GM12878 (cell line): ENCODE measurements around the gene LRRN4CL. TPM values are rescaled to one million over a fixed set of nuclear protein-coding genes. Genes with fewer than 3 reads are reported as not detected.

Experiments used
- ATF7 ChIP-seq: fragments of 450-650 bp; IDR thresholded peaks from 2 replicates; pipeline ENCODE4 v1.6.1; 2016; ENCODE audit warnings: low read depth, mild to moderate bottlenecking
- NFIC ChIP-seq: IDR thresholded peaks from 2 replicates; pipeline ENCODE4 v1.6.1; 2012; ENCODE audit warnings: low read depth, mild to moderate bottlenecking, inconsistent platforms, low read length, moderate library complexity
- PAX8 ChIP-seq: fragments of 450-650 bp; IDR thresholded peaks from 2 replicates; pipeline ENCODE4 v1.6.1; 2017; ENCODE audit warnings: mild to moderate bottlenecking, moderate library complexity
- RAD21 ChIP-seq: IDR thresholded peaks from 2 replicates; pipeline ENCODE4 v1.6.1; 2011; ENCODE audit warnings: mild to moderate bottlenecking, low read depth, low read length, moderate library complexity; ENCODE audit not compliant: insufficient read depth
- RB1 ChIP-seq: fragments of 450-650 bp; formaldehyde crosslinking; IDR thresholded peaks from 2 replicates; pipeline ENCODE4 v1.6.1; 2017; ENCODE audit warnings: mild to moderate bottlenecking, borderline replicate concordance
- RELA ChIP-seq: fragments of 450-650 bp; IDR thresholded peaks from 2 replicates; pipeline ENCODE4 v1.8.0; 2014; ENCODE audit warnings: borderline replicate concordance; ENCODE audit not compliant: partially characterized antibody
- RELB ChIP-seq: fragments of 450-650 bp; IDR thresholded peaks from 2 replicates; pipeline ENCODE4 v1.6.1; 2017; ENCODE audit warnings: low read depth, mild to moderate bottlenecking, moderate library complexity
- USF2 ChIP-seq: IDR thresholded peaks from 2 replicates; pipeline ENCODE4 v1.6.1; 2011; ENCODE audit warnings: low read depth, low read length, improper control_type of control experiment, borderline replicate concordance
- polyA plus RNA-seq, 11 experiments: library from polyadenylated mRNA; depleted of rRNA in 4 of 11; unstranded in 6 of 11; stranded (reverse) in 5 of 11; fragments of >200 nt; fragmentation: Nextera tagmentation in 4 of 11; fragmentation: Illumina TruSeq in 1 of 11; extraction: Ambion mirVana in 4 of 11; extraction: Trizol in 1 of 11; gene quantifications; 1 replicate in 1 of 11; 2 replicates in 10 of 11; pipeline versions ENCODE4 v1.2.1 to v1.2.3, GENCODE V29; 2011 to 2016; ENCODE audit warnings: inconsistent platforms in 2 of 11, missing spikeins in 2 of 11, low read depth in 1 of 11
- total RNA-seq, 4 experiments: library from RNA; depleted of rRNA in 3 of 4; stranded (reverse); fragments of >200 nt in 3 of 4; fragmentation: Illumina TruSeq in 1 of 4; extraction: Trizol in 1 of 4; gene quantifications; 2 replicates each; pipeline versions ENCODE4 v1.2.1 to v1.2.3, GENCODE V29; 2013 to 2021
- TF ChIP-seq, protein P1 (sequence below): IDR thresholded peaks from 2 replicates; pipeline ENCODE4 v1.6.1; 2012; ENCODE audit warnings: improper control_type of control experiment, low read depth, low read length; ENCODE audit not compliant: insufficient replicate concordance
- TF ChIP-seq, protein P2 (sequence below): fragments of 450-650 bp; IDR thresholded peaks from 2 replicates; pipeline ENCODE4 v1.6.1; 2018; ENCODE audit warnings: mild to moderate bottlenecking, low read depth, moderate library complexity; ENCODE audit not compliant: partially characterized antibody
- TF ChIP-seq, protein P3 (sequence below), 3 experiments: IDR thresholded peaks in 2 of 3; conservative IDR thresholded peaks in 1 of 3; 2 replicates each; pipeline ENCODE4 v1.5.1; 2011; ENCODE audit warnings: low read depth in 3 of 3, low read length in 3 of 3, mild to moderate bottlenecking in 3 of 3, control low read depth in 2 of 3, moderate library complexity in 2 of 3, inconsistent platforms in 1 of 3, mixed read lengths in 1 of 3; ENCODE audit not compliant: control insufficient read depth in 2 of 3, insufficient read depth in 1 of 3; ENCODE audit errors: extremely low read depth in 1 of 3

LRRN4CL gene
- total and polyA plus RNA-seq, 10 of the 15 experiments (the other 5 are each of a cell fraction or from before 2014, with no cell fraction given), result 0.01 to 0.06 TPM; not detected in 8

DNA sequence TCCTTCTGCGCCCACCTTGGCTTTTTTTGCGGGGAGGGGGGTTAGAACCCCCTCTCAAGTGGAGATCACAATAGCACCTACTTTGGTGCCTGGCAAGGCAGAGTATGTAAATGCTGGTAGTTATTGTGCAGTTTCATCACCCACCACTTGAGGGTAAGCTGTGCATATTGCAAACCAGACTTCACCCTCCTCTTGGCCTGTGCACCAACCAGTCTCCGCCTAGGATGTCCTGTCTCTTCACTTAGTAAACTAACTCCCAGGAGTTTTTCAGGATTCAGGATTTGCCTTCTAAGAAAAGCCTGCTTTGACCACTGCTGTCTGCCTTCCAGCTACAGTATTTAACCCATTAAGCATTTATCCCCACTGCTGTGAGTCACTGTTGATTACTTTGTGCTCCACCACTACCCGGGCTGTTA, 8.5 kb downstream of the LRRN4CL start (continued):
- TF ChIP-seq, protein P1, sequence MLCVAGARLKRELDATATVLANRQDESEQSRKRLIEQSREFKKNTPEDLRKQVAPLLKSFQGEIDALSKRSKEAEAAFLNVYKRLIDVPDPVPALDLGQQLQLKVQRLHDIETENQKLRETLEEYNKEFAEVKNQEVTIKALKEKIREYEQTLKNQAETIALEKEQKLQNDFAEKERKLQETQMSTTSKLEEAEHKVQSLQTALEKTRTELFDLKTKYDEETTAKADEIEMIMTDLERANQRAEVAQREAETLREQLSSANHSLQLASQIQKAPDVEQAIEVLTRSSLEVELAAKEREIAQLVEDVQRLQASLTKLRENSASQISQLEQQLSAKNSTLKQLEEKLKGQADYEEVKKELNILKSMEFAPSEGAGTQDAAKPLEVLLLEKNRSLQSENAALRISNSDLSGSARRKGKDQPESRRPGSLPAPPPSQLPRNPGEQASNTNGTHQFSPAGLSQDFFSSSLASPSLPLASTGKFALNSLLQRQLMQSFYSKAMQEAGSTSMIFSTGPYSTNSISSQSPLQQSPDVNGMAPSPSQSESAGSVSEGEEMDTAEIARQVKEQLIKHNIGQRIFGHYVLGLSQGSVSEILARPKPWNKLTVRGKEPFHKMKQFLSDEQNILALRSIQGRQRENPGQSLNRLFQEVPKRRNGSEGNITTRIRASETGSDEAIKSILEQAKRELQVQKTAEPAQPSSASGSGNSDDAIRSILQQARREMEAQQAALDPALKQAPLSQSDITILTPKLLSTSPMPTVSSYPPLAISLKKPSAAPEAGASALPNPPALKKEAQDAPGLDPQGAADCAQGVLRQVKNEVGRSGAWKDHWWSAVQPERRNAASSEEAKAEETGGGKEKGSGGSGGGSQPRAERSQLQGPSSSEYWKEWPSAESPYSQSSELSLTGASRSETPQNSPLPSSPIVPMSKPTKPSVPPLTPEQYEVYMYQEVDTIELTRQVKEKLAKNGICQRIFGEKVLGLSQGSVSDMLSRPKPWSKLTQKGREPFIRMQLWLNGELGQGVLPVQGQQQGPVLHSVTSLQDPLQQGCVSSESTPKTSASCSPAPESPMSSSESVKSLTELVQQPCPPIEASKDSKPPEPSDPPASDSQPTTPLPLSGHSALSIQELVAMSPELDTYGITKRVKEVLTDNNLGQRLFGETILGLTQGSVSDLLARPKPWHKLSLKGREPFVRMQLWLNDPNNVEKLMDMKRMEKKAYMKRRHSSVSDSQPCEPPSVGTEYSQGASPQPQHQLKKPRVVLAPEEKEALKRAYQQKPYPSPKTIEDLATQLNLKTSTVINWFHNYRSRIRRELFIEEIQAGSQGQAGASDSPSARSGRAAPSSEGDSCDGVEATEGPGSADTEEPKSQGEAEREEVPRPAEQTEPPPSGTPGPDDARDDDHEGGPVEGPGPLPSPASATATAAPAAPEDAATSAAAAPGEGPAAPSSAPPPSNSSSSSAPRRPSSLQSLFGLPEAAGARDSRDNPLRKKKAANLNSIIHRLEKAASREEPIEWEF, result no peak
- TF ChIP-seq RELB, result no peak
- no peak for TF ChIP-seq RB1
- TF ChIP-seq, protein P2, sequence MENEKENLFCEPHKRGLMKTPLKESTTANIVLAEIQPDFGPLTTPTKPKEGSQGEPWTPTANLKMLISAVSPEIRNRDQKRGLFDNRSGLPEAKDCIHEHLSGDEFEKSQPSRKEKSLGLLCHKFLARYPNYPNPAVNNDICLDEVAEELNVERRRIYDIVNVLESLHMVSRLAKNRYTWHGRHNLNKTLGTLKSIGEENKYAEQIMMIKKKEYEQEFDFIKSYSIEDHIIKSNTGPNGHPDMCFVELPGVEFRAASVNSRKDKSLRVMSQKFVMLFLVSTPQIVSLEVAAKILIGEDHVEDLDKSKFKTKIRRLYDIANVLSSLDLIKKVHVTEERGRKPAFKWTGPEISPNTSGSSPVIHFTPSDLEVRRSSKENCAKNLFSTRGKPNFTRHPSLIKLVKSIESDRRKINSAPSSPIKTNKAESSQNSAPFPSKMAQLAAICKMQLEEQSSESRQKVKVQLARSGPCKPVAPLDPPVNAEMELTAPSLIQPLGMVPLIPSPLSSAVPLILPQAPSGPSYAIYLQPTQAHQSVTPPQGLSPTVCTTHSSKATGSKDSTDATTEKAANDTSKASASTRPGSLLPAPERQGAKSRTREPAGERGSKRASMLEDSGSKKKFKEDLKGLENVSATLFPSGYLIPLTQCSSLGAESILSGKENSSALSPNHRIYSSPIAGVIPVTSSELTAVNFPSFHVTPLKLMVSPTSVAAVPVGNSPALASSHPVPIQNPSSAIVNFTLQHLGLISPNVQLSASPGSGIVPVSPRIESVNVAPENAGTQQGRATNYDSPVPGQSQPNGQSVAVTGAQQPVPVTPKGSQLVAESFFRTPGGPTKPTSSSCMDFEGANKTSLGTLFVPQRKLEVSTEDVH, result no peak
- no peak for TF ChIP-seq NFIC
- TF ChIP-seq USF2, result no peak
- peak; percentile 64 for TF ChIP-seq RAD21
- TF ChIP-seq, protein P3, sequence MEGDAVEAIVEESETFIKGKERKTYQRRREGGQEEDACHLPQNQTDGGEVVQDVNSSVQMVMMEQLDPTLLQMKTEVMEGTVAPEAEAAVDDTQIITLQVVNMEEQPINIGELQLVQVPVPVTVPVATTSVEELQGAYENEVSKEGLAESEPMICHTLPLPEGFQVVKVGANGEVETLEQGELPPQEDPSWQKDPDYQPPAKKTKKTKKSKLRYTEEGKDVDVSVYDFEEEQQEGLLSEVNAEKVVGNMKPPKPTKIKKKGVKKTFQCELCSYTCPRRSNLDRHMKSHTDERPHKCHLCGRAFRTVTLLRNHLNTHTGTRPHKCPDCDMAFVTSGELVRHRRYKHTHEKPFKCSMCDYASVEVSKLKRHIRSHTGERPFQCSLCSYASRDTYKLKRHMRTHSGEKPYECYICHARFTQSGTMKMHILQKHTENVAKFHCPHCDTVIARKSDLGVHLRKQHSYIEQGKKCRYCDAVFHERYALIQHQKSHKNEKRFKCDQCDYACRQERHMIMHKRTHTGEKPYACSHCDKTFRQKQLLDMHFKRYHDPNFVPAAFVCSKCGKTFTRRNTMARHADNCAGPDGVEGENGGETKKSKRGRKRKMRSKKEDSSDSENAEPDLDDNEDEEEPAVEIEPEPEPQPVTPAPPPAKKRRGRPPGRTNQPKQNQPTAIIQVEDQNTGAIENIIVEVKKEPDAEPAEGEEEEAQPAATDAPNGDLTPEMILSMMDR (IDR thresholded peaks at IDR 0.05 in 2 of 3, conservative IDR thresholded peaks at IDR 0.05 in 1 of 3; ENCODE audit: control insufficient read depth in 2 of 3, extremely low read depth in 1 of 3, insufficient read depth in 1 of 3, low read depth in 3 of 3, low read length in 3 of 3), result peak; percentile 63 to 69 (median 65)
- TF ChIP-seq PAX8, result no peak
- TF ChIP-seq RELA, result no peak
- no peak for TF ChIP-seq ATF7
